ENCODE measurements around the gene DKK3.

DKK3 gene

GRCh38 chr11:11946878-11947277 is 61.5 kb downstream of the DKK3 start:
- no peak for DNase-seq (ENCODE audit: low read depth in 2 of 3, low spot score in 2 of 3)

GRCh38 chr11:11946180-11946579 is 62.2 kb downstream of the DKK3 start:
- DNase-seq (ENCODE audit: low read depth in 2 of 3, low spot score in 2 of 3), result no peak

- no peak for DNase-seq (ENCODE audit: low read depth in 2 of 3, low spot score in 2 of 3)
Measured at GRCh38 chr11:11944444-11944843, 64.0 kb downstream of the DKK3 start.

GRCh38 chr11:11942668-11943067 is 65.8 kb downstream of the DKK3 start:
- DNase-seq (ENCODE audit: low read depth in 2 of 3, low spot score in 2 of 3), result no peak

- DNase-seq (ENCODE audit: low read depth in 2 of 3, low spot score in 2 of 3), result no peak
Measured at GRCh38 chr11:11940551-11940950, 67.9 kb downstream of the DKK3 start.

GRCh38 chr11:11937957-11938356 is 70.5 kb downstream of the DKK3 start:
- DNase-seq (ENCODE audit: low read depth in 2 of 3, low spot score in 2 of 3), result no peak

GRCh38 chr11:11937433-11937832 is 71.0 kb downstream of the DKK3 start:
- DNase-seq (ENCODE audit: low read depth in 2 of 3, low spot score in 2 of 3), result no peak

GRCh38 chr11:11935536-11935935 is 72.9 kb downstream of the DKK3 start:
- DNase-seq (ENCODE audit: low read depth in 2 of 3, low spot score in 2 of 3), result no peak

- no peak for DNase-seq (ENCODE audit: low read depth in 2 of 3, low spot score in 2 of 3)
Measured at GRCh38 chr11:11931461-11932055, 76.9 kb downstream of the DKK3 start.

GRCh38 chr11:11929920-11930319 is 78.5 kb downstream of the DKK3 start:
- DNase-seq (ENCODE audit: low read depth in 2 of 3, low spot score in 2 of 3), result no peak

- DNase-seq (ENCODE audit: low read depth in 2 of 3, low spot score in 2 of 3), result no peak
Measured at GRCh38 chr11:11923828-11924227, 84.6 kb downstream of the DKK3 start.

- DNase-seq (ENCODE audit: low read depth in 2 of 3, low spot score in 2 of 3), result no peak
Measured at GRCh38 chr11:11916981-11917399, 91.4 kb downstream of the DKK3 start.

- no peak for DNase-seq (ENCODE audit: low read depth in 2 of 3, low spot score in 2 of 3)
Measured at GRCh38 chr11:11915625-11916024, 92.8 kb downstream of the DKK3 start.

GRCh38 chr11:11913395-11913794 is 95.0 kb downstream of the DKK3 start:
- no peak for DNase-seq (ENCODE audit: low read depth in 2 of 3, low spot score in 2 of 3)
